Fibroblast of skin of back (primary cell): ENCODE data around the gene ENTREP1. TPM values are rescaled to one million over a fixed set of nuclear protein-coding genes. Genes with fewer than 3 reads are reported as not detected.
"Not testable (repeated sequence)": the region's sequence is repeated elsewhere in the genome, so short reads cannot be mapped to it uniquely, and the experiment has no call there.

Experiments used
- DNase-seq: peaks from one replicate; pipeline ENCODE4 v3.0.0-alpha.2; 2013
- polyA plus RNA-seq, 2 experiments: library from polyadenylated mRNA; unstranded; fragments of 120-200 nt; gene quantifications; one replicate each; pipeline ENCODE4 v1.2.1, GENCODE V29; 2013; ENCODE audit not compliant: insufficient read length in 2 of 2

ENTREP1 gene, protein sequence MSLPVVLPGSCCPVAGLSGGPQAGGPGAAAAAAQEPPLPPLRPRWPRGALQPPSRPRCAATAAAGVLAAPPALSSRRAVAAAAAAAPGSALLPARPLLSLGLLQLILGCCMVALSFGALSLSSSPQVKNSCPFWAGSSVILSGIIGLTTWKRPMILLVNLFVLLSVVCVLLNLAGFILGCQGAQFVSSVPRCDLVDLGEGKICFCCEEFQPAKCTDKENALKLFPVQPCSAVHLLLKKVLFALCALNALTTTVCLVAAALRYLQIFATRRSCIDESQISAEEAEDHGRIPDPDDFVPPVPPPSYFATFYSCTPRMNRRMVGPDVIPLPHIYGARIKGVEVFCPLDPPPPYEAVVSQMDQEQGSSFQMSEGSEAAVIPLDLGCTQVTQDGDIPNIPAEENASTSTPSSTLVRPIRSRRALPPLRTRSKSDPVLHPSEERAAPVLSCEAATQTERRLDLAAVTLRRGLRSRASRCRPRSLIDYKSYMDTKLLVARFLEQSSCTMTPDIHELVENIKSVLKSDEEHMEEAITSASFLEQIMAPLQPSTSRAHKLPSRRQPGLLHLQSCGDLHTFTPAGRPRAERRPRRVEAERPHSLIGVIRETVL
- polyA plus RNA-seq (2013, experiment 1 of 2; ENCODE audit: insufficient read length) = 0.29 TPM
- polyA plus RNA-seq (2013, experiment 2 of 2; ENCODE audit: insufficient read length) = 0.55 TPM

- peak; percentile 57 for DNase-seq
These were observed at the start of gene ENTREP1 for GRCh38 chr9:69324549-69325401. Gene ENTREP1, plus strand, starts transcription at chr9:69325215. Its CDS starts 95 bp downstream, at chr9:69325310.

GRCh38 chr9:69276775-69277174 lies 48.2 kb upstream of the ENTREP1 start:
- peak; percentile 40 for DNase-seq

DNA sequence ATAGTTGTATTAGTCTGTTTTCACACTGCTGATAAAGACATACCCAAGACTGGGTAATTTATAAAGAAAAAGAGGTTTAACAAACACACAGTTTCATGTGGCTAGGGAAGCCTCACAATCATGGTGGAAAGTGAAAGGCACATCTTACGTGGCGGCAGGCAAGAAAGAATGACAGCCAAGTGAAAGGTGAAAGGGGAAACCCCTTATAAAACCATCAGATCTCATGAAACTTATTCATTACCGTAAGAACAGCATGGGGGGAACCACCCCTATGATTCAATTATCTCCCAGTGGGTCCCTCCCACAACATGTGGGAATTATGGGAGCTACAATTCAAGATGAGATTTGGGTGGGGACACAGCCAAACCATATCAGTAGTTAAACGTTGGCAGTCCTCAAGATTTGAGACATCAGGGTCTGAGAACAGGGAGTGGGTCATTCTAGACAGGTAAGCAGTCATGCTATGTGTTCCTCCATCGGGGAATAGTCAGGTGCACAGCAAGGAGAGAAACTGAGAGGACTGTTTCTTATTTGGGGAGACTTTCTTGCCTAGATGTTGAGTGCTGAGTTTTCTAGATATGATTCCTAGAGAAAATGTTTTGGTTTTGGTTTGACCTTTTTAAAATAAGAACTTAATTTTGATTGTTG lies 45.8 kb upstream of the ENTREP1 start:
- DNase-seq = no peak

DNA sequence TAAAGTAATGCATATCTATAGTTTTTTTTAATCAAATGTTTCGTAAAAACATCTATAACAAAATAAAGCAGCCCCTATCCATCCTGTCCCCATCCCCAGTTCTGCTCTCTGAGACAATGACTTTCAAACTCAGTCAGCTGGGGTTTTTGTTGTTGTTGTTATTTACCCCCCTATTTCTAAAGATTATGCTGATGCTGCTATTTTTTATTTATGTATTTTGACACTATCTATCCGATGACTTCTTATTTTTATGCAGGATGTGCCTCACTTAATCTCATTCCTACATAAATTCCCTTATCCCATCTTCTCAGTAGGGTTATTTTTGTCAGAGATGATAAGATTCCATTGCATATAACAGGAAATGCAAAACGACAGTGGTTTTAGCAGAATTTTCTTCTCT lies 45.3 kb upstream of the ENTREP1 start:
- DNase-seq = no peak

DNA sequence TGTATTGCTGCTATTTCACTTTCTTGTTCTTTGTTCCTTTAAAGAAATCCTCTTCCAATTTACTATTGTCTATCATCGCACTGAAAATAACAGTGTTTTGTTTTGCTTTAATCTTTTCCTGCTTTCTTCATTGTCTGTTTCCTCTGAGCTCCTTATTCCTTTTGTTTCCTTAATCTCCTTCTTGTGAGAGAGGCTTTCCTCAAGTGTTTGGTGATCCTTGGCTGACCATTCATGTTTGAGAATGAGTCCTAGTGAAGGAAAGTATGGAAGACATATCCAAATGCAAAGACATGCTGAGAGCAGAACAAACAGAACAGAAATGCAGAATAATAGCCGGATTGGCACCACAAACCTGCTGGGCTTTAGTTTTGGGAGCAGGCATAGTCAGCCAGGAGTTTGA lies 42.0 kb upstream of the ENTREP1 start:
- DNase-seq = no peak

- DNase-seq = no peak
These were observed 32.9 kb upstream of the ENTREP1 start for GRCh38 chr9:69292078-69292477.

DNA sequence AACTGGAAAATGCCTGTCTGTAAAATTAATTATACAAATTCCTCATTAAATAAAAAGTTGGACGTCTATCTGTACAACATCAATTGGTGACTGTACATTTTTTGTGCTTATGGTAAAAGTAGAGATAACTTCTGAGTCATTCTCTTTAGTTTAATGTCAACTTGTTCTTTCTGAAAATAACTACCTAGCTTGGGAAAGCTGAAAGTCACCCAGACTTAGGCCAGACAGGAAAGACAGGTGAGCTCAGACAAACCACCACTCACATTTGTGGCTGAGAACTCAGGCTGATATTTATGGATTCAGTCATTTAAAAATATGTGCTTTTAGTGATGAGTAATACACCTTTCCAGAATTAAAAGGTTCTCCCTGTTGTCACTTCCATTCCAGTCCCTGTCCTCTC lies 31.9 kb upstream of the ENTREP1 start:
- no peak for DNase-seq

- no peak for DNase-seq
These were observed 29.0 kb upstream of the ENTREP1 start for GRCh38 chr9:69295872-69296552.

GRCh38 chr9:69297300-69297980 lies 27.6 kb upstream of the ENTREP1 start:
- no peak for DNase-seq

DNA sequence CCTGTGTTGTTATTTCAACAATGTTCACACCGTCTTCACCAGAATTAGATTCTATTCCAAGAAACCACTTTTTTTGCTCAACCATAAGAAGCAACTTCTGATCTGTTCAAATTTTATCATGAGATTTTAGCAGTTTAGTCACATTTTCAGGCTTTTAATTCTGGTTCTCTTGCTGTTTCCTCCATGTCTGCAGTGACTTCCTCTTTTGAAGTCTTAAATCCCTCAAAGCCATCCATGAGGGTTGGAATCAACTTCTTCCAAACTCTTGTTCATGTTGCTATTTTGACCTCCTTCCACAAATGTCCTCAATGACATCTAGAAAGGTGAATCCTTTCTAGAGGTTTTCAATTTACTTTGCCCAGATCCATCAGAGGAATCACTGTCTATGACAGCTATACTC lies 25.7 kb upstream of the ENTREP1 start:
- no peak for DNase-seq

DNA sequence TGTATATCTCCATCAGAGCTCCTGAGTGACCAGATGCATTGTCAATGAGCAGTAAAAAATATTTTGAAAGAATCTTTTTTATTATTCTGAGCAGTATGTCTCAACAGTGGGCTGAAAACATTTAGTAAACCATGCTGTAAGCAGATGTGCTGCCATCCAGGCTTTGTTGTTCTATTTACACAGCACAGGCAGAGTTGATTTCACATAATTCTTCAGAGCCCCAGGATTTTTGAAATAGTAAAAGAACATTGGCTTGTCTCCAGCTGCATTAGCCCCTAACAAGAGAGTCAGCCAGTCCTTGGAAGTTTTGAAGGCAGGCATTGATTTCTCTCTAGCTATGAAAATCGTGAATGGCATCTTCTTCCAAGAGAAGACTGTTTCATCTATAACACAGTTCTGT lies 25.2 kb upstream of the ENTREP1 start:
- no peak for DNase-seq

- DNase-seq = no peak
These were observed 21.7 kb upstream of the ENTREP1 start for GRCh38 chr9:69303331-69303730.

DNA sequence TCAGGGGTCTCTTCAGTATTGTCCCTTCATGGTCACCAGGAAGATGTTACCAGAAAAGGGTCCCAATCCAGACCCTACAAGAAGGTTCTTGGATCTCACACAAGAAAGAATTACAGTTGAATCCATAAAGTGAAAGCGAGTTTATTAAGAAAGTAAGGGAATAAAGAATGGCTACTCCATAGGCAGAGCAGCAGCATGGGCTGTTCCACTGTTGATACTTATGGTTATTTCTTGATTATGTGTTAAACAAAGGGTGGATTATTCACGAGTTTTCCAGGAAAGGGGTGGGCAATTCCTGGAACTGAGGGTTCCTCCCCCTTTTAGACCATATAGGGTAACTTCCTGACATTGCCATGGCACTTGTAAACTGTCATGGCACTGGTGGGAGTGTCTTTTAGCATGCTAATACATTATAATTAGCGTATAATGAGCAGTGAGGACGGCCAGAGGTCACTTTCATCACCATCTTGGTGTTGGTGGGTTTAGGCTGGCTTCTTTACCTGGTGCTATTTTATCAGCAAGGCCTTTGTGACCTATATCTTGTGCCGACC lies 18.0 kb upstream of the ENTREP1 start:
- DNase-seq = not testable (repeated sequence)

DNA sequence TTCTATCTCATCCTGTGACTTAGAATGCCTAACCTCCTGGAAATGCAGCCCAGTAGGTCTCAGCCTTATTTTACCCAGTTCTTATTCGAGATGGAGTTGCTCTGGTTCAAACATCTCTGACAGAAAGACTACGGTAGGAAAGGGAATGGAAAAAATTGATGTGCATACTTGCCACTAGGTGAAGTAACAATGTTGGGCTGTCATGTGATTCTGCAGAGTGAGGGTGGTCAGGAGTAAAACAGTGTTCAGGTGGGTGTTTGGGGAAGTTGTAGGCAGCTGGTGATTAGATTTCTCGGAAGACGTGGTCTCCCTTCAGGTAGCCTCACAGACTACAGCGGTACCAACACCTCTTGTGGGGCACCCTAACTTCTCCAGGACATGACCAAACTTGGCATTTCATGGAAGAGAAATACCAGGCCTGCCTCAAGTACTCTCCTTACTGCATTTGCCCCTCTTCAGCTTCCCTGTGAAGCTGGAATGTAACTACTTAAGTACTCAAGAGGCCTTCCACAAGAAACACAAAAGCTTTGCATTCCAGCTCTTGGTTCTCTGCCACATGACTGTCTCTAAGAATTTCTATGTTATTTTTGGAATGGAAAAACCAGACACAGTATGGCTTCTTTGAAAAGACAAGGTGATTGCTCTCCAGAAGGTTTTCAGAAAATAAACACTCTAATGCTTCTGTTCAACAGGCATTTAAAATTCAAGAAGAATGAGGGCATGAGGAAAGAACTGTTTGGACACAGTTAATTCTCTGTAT lies 17.4 kb upstream of the ENTREP1 start:
- DNase-seq = peak; percentile 90

DNA sequence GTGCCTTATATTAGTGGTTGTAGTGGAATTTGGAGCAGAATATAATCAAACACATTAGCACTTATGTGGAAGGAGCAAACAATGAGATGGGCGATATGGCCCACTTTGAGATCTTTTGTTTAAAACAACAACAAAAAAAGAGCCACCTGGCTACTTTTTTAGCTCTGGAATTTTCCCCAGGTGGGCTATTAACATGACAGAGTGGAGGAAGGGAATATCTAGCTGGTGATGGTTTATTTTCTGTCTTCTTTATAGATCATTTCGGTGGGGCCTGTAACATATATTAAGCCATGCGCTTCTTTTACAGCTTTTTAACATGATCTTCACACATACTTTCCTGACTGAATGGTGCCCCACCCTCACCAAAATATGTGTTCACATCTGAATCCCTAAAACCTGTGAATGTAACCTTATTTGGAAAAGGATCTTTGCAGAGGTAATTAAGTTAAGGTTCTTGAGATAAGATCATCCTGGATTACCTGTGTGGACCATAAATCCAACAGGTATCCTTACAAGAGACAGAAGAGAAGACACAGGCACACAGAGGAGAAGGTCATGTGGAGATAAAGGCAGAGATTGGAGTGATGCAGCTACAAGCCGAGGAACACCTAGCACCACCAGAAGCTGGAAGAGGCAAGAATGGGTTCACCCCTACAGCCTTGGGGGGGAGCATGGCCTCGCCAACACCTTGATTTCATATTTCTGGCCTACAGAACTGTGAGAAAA lies 16.6 kb upstream of the ENTREP1 start:
- no peak for DNase-seq

DNA sequence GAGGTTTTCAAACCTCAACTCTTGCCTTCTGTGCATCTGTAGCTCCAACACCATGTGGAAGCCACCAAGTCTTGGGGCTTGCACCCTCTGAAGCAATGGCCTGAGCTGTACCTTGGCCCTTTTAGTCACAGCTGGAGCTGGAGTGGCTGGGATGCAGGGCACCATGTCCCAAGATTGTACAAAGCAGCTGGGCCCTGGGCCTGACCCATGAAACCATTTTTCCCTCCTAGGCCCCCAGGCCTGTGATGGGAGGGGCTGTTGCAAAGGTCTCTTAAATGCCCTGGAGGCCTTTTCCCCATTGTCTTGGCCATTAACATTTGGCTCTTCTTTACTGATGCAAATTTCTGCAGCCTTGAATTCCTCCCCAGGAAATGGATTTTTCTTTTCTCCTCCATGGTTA lies 11.8 kb upstream of the ENTREP1 start:
- DNase-seq = no peak

DNA sequence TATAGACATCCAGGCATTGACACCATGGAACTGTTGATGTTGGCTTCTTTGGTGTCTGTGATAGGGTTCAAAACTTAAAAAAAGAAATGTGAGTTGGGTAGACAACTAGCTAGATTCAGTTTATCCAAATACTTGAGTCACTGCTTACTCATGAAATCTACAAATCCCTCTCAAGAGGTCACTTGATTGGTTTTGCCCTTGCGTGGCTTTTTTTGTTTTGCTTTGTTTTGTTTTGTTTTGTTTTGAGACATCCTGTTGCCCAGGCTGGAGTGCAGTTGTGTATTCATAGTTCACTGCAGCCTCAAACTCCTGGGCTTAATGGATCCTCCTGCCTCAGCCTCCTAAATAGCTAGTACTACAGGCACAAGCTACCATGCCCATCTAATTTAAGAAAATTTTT lies 10.5 kb upstream of the ENTREP1 start:
- DNase-seq = peak; percentile 48

DNA sequence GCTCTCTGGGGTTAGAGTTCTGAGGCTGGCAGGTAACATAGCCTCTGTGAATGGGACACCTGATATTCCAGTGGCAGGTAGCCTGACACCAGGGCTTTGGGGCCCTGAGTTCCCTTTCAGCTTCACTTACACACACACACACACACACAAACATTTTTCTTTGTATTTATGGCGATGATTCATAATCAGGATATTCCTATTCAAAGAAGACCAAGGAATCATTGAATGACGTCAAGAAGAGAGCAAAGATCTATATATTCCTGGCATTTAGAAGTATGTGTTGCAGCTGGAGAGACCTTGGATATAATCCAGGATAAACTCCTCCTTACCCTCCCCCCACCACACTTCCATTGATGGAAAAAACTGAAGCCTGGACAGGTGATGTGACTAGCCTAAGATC lies 7.9 kb upstream of the ENTREP1 start:
- peak; percentile 36 for DNase-seq

GRCh38 chr9:69317894-69318293 lies 7.1 kb upstream of the ENTREP1 start:
- DNase-seq = peak; percentile 17
